ENCODE data around the gene ATP10D.

ATP10D gene

DNA sequence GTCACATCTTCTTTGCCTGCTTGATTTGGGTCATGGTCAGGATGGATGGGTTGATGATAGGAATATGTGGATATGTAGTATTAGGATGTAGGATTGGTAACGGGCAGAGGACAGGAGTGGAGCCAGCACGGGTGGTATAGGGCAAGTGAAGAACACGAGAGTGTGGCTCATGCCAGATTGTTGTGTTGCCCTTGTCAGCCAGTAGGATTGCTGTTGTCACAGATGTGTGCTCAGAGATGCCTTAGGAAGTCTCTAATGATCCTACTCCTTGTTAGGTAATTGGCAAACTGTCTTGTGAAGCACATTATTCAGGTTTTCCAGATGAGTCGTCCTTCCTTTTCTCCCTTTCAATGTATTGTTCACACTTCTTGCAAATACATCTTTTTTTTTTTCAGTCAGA, 5.5 kb downstream of the ATP10D start:
- peak; percentile 36 for DNase-seq

DNA sequence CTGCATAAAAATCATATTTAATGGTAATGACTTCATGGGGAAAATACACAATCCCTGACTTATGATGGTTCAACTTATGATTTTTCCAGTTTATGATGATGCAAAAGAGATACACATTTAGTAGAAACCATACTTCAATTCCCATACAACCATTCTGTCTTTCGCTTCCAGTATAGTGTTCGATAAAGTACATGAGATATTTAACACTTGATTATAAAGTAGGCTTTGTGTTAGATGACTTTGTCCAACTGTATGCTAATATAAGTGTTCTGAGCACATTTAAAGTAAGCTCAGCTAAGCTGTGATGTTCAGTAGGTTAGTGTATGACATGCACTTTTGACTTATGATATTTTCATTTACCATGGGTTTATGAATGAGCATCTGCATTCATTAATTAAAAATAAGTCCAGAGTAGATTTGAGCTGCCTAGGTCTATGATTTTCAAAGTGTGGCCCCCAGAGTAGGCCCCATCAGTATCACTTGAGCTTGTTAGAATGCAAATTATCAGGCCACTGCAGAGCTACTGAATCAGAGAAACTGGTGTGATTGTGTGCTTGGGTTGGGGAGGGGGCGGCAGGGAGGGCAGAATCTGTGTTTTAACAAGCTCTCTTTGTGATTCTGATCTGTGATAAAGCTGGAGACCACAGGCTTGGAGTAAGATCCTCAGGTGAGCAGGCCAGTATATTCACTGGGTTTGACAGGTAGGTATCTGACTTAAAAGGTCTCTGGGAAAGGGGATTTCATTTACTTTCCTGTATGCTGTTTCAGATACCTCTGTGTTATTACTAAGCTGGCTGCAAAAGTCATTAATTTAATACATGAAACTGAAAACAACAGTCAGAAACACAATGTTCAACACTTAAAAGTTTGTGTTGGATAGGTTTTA, 8.4 kb downstream of the ATP10D start:
- no peak for DNase-seq

- no peak for DNase-seq
Measured at GRCh38 chr4:47494124-47494430, 9.0 kb downstream of the ATP10D start.

GRCh38 chr4:47498899-47499298, 13.8 kb downstream of the ATP10D start:
- no peak for DNase-seq

- no peak for DNase-seq
Measured at GRCh38 chr4:47499700-47500099, 14.6 kb downstream of the ATP10D start.

GRCh38 chr4:47500776-47501175, 15.7 kb downstream of the ATP10D start:
- no peak for DNase-seq

- no peak for DNase-seq
Measured at GRCh38 chr4:47505147-47505546, 20.1 kb downstream of the ATP10D start.

- no peak for DNase-seq
Measured at GRCh38 chr4:47505666-47506065, 20.6 kb downstream of the ATP10D start.

- peak; percentile 20 for DNase-seq
Measured at GRCh38 chr4:47510506-47511143, 25.6 kb downstream of the ATP10D start.

- DNase-seq: no peak
Measured at GRCh38 chr4:47513461-47513860, 28.4 kb downstream of the ATP10D start.

- no peak for DNase-seq
Measured at GRCh38 chr4:47519239-47519883, 34.3 kb downstream of the ATP10D start.

- DNase-seq: peak; percentile 94
Measured at GRCh38 chr4:47525154-47525819, 40.2 kb downstream of the ATP10D start.

- DNase-seq: peak; percentile 62
Measured at GRCh38 chr4:47526281-47526680, 41.2 kb downstream of the ATP10D start.

GRCh38 chr4:47528646-47529045, 43.6 kb downstream of the ATP10D start:
- DNase-seq: peak; percentile 85

DNA sequence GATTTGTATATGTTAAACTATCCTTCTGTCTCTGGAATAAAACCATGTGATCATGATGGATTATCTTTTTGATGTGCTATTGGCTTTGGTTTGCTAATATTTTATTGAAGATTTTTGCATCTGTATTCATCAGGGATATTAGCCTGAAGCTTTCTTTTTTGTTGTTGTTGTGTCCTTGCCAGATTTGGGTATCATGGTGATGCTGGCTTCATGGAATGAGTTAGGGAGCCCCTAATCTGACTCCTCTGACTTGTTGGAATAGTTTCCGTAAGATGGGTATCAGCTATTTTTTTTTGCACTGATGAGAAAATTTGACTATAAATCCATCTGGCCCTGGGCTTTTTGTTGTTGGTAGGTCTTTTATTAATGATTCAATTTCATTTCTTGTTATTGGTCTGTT, 45.7 kb downstream of the ATP10D start:
- DNase-seq: peak; percentile 75

DNA sequence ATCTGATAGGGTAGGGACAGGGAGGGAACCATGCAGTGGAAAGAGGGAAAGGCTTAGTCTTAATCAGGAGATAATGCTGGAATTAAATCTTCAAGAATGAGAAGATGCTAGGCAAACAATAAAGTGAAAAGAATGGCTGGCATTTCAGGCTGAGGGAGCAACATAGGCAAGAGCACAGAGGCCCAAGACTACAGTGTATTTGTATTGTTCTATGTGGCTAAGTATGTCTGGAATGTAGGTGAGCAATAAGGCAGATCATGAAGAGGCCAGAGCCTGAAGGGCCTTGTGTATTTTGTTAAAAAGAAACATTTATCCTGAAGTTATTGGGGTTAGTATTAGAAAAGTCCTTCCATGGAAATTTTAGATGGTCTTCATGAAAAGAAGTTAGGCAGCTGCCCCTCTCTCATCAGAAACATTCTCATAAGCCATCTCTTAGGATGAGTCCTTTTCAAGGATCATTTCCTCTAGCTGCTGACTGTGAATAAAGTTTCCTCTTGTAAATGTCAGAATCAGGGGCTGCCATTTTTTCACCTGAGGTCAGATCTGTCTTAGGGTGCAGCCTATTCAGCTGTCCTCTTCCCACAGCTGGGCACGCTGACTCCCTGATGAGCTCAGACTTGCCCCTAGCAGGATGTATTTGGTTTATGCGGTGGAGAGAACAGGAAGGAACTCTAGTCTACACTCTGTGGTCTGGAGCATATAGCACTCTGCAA, 46.3 kb downstream of the ATP10D start:
- DNase-seq: peak; percentile 89

DNA sequence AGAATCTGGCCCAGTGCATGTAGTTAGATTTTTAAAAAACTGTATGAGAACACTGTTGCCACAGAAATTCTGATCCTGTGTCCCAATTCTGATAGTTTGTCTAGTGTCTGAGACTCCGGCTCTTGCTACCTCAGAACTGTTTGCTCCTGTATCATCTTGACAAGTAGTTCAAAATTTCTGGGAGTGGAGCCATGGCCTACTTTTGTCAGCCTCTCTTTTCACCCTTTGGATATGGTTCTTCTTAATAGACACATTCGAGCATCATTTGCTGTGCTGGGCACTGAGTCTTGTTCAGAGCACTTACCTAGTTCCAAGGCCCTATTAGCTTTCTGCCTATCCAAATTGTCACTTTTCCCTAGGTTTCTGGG, 46.9 kb downstream of the ATP10D start:
- DNase-seq: no peak

DNA sequence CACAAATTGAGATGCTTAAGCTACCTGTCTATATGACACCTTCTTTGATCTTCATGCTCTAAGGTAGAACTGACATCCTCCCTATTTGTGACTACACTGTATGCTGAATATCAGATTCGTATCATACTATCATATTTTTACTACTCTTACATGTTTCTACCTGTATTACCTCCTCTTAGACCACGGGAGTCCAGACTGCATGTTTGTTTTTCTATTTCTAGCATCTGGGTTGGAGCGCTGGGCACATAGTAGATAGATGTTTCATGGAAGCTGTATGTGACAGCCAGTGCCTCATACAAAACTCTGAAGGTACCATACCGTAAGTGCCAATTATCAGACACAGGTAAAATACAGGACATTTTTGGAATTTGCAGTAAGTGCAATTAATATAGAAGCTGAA, 47.6 kb downstream of the ATP10D start:
- no peak for DNase-seq

GRCh38 chr4:47533689-47534347, 48.7 kb downstream of the ATP10D start:
- DNase-seq: no peak

GRCh38 chr4:47534772-47535171, 49.7 kb downstream of the ATP10D start:
- DNase-seq: no peak

DNA sequence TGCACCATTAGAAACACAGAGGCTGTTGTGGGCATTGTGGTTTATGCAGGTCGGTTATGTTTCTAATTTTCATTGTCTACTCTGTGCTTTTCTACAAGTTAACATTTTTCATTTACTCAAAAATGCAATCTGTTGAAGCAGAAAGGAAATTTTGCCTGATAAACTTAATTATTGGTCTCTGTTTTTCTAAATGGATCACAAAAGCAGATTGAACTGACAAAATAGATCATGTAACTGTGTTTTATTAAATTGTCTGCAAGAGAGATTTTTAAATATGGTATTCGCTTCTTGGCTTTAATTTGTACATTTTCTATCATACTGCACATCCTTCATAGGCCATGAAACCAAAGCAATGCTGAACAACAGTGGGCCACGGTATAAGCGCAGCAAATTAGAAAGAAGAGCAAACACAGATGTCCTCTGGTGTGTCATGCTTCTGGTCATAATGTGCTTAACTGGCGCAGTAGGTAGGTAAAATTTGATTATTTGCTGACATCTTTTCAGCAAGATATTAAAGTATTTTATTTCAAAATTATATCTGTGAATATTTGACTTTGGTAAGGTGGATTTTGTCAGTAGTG, 50.6 kb downstream of the ATP10D start:
- no peak for DNase-seq

DNA sequence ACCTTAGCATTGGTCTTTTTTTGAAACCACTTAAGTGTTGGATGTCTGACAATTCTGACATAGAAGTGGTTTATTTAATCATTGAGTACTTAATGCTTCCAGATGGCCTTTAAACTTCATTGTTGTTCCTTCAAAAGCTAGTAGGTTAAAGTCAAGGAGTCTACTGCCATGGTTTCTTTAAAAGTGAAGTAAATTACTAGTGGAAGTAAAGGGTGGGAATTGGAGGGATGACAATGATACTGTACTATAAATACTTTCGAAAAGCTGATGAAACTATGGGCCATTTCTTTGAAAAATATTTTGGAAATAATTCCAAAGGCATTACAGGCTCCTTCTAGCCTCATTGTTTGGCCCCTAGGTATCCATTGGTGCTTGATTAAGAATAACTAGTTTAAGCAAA, 51.9 kb downstream of the ATP10D start:
- DNase-seq: no peak

Data from EL (cell line).